ENCODE data around the gene ZC3H13.

The ZC3H13 gene

DNA sequence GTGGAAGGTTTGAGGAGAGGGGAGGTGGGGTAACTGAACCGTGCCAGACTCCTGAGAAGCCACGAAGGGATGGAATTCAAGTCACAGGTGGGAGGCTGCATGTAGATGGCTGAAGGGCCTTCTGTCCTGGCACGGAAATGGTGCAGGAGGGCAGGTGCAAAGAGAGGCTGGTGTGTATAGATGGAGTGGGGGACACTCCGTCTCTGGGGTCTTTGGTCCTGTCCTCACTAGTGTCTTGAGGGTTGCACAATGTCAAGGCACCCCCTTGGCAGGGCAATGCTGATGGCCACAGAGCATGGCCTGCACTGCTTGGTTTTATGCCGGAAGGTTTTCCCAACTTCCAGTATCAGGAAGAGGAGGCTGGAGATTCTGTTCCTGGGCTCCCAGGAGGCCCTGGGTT lies 118.3 kb downstream of the ZC3H13 start:
- DNase-seq (ENCODE audit: low read depth in 2 of 2), result no peak

DNA sequence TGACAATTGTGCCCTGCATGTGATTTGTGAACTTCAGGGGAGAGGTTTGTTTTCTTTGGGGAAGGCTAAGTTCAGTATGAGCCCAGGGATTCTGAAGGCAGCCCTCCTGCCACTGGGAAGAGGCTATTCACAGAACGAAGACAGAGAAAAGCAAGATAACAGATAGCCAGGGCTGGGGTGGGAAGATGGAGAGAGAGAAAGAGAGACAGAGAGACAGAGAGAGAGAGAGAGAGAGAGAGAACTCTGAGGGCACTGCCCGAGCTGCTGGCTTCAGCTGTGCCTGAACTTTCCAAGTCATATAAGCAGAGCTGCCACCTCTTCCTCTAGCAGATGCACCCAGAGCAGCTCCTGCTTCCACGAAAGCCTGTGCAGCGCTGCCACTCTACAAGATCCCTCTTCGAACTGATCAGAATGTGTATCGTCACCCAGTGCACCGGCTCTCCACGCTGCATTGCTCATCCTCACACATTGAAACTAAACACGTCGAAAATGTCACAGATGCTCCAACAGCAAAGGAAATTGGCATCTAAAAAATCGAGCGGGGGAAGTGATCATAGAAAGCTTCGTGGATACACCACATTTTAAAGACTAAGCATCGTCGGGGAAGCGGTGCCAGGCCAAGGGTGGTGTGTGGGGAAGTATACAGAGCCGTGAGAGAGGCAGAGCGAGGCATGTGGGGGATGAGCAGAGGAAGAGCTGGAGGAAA lies 119.2 kb downstream of the ZC3H13 start:
- no peak for DNase-seq (ENCODE audit: low read depth in 2 of 2)

DNA sequence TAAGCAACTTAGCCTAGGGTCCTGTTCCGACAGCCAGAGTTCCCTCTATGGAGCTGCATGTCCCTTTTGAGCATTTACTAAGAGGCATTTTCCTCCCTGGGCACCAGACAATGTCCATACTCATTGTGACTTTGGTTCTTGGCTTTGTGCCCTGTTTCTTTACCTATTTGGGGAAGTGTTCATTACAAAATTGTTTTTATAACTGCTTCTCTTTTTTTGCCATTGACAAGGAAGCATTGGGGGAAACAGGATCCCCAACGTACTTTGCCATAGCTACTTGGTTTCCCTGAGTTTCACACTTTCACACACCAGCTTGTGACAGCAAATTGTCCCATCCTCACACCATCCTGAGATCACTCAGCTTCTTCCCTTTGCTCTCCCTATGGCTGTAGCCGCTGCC lies 119.9 kb downstream of the ZC3H13 start:
- no peak for DNase-seq (ENCODE audit: low read depth in 2 of 2)

DNA sequence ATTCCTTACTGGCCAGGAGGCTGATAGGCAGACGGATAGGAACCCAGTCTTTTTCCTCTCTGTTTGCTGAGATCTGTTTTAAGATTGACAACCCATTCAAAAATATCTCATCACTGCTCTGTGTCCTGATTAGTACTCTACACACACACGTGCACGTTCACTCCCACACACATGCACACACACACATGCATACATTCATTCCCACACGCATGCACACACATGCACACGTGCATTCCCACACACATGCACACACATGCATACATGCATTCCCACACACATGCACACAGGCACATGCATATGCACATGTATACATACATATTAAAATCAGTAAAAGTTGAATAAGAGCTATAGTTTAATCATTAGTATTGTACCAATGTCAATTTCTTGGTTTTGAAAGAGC lies 120.4 kb downstream of the ZC3H13 start:
- no peak for DNase-seq (ENCODE audit: low read depth in 2 of 2)

DNA sequence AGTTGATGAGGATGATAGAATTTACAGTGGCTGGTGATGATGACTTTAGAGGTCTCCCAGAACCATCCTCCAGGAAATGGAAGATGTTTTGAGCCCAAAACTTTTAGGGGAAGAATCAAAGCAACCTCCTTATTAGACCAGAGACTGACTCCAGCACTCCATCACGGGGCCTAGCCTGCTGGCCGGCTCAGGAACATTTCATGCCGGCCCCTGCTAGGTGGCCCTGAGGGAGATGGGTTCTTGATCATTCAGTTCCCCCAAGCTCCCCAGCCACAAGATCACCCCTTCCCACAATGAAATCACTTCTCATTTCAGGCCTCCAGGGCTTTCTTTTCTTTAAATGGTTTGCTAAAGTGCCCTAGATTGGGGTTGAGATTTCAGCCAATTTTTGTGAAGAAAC lies 121.3 kb downstream of the ZC3H13 start:
- no peak for DNase-seq (ENCODE audit: low read depth in 2 of 2)

DNA sequence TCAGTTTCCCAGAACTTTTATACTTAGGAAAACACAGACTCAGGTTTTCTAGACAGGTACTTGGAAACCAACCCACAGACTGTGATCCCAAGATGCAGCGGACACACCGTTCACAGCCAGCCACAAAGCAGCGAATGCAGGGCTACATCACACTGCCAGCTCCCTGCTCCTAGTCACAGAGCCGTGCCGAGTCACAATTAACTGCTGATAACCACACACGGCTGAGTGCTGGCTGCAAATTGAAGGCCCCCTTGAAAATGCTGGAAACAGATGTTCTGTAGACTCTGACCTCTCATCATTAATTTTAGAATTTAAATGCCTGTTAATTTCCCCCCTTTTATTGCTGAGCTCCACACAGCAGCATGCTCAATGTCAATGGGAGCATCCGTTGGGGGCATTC lies 122.4 kb downstream of the ZC3H13 start:
- DNase-seq (ENCODE audit: low read depth in 2 of 2), result no peak

DNA sequence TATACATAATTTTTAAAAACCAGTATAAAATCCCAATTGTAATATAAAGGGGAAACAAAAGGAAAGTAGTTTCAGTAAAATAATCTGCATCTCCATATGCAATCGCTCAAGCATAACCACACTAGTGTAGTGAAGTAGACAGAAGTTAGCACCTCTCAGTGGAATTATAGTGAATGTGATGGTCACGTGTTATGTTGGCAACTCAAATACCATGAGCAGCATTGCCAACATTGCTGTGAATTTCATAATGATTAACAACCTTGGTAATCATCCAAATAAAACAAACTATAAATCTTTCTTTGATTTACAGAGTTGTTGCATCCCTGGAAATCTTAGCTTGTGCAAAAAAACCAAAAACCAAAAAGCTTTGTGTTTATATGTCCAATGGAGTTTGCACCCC lies 123.7 kb downstream of the ZC3H13 start:
- no peak for DNase-seq (ENCODE audit: low read depth in 2 of 2)

DNA sequence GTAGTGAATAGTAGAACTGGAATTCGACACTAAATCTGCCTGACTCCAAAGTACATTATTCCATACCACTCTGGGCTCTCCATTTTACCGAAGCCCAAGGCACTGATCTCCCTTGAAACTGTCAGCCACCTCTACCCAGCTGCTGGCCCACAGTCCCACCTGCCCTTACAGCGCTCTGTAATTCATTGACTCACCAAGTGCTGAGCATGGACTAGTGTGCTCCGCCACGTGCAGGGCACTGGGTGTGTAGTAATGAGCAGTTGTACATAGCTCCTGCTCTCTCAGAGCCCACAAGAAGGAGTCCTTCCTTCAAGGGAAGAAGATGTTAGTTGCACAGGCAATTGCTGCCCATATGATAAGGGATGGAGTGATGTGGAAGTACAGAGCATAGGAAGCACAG lies 124.4 kb downstream of the ZC3H13 start:
- DNase-seq (ENCODE audit: low read depth in 2 of 2), result no peak

DNA sequence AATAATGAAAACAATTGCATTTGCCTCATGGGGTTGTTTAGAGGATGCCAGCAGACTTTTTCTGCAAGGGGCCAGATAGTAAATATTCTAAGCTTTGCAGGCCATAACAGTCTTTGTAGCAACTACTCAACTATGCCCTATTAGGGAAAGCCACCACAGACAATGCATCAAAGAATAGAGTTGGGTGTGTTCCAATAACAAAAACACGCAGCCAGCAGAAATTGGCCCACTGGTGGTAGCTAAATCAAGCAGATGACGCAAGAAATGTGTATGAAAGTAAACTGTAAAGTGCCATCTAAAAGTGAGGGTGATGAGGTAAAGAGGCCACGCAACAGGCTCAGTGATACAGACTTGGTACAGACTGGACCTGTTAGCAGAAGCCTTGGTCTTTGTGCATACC lies 125.8 kb downstream of the ZC3H13 start:
- DNase-seq (ENCODE audit: low read depth in 2 of 2), result no peak

DNA sequence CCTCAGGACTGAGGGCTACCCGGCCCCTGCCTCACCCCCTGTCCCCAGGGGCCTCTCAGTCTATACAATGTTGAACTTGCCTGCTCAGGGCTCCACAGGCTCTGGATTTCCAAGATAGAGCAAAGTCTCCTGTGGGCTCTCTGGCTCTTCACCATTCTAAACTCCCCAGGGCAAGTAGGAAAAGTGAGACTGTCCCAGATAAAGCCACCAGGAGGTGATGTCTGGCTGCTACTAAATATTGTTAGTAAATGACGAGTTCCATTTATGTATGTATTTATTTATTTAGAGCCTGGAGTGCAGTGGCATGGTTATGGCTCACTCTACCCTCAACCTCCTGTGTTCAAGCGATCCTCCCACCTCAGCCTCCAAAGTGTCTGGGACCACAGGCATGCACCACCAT lies 127.4 kb downstream of the ZC3H13 start:
- no peak for DNase-seq (ENCODE audit: low read depth in 2 of 2)

DNA sequence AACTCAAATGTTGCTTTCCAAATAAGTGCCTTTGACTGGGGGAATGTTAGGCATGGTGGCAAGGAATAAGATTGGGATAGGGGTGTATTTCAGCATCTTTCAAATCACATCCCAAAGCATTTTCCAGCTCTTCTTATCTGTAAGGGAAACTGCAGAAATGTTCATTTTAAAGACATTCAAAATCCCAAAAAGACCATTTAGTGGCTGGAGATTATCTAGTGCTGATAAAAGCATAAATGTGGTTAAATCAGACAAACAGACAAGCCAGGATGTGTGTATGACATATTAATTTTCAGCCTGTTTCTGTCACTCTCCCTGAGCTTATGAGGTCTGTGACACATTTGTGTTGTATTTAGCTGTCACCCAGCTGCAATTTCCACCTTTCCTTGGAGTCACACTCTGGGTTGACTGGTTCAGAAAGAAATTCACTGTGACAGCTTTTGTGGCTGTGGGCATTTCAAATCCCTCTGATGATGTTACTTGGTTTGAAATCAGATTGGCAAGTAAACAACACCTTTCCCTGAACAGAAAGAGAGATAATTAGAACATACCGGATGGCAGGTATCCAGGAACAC lies 131.3 kb downstream of the ZC3H13 start:
- no peak for DNase-seq (ENCODE audit: low read depth in 2 of 2)

DNA sequence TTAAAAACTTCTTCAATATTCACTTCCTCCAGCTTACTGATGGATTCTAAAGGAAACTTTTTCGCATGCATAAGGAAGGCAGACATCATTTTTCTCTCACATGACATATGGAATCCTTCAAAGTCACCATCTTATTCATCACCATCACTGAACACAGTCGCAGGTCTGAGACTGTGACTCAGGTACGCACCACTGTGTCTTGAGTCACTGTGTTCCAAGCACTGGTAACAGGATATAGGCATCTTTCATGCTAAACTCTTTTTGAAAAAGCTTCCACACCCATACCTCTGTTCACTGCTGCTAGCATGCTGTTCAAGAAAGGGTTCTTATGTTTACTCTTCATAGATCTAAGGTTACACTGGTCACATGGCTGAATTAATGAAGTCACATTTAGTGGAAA lies 133.9 kb downstream of the ZC3H13 start:
- DNase-seq (ENCODE audit: low read depth in 2 of 2), result no peak

DNA sequence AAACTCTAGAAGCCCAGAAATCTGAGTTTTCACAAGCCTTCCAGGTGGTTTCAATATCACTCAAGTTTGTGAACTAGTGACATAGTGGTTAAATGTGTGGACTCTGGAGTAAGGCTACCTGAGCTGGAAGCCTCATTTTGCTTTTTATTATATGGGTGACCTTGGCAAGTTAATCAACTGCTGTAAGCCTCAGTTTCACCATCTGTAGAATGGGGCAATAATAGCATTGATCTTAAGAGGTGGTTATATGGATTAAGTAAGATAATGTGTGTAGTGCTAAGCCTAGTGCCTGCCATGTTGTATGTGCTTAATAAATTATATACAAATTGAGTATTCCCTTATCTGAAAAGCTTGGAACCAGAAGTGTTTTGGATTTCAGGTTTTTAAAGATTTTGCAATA lies 135.5 kb downstream of the ZC3H13 start:
- no peak for DNase-seq (ENCODE audit: low read depth in 2 of 2)

DNA sequence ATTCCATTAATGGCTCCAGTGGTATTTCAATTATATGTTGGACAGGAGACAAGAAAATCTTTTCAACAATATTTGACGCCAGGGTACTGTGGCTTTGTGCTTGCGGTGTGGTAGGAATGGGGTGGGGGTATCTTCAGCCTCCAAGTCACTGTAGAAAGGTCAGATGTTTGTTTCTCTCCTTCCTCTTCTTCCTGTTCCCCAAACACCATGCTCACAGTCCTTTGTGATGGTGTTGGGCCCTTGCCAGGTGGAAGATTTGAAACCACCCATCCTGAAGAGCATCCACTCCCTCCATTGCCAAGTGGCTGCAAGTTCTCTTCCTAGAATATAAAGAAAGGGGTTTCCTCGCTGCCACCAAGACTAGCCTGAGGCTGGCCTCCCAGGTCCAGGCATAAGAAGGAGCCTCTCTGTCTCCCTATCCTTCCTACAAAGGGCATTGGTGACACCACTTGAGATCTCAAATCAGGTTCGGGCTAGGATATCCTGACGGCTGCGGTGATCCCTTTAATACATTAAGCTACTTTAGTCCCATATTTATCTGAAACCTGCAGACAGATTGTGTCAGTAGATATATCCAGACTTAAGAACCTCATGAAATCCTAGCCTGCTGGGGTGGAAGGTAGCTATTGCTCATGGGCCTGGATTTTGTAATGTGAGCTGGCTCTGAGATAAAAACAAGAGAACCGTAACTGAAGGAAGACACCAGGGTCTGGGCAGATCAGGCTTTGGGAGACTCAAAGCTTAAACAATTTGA lies 136.7 kb downstream of the ZC3H13 start:
- DNase-seq (ENCODE audit: low read depth in 2 of 2), result no peak

DNA sequence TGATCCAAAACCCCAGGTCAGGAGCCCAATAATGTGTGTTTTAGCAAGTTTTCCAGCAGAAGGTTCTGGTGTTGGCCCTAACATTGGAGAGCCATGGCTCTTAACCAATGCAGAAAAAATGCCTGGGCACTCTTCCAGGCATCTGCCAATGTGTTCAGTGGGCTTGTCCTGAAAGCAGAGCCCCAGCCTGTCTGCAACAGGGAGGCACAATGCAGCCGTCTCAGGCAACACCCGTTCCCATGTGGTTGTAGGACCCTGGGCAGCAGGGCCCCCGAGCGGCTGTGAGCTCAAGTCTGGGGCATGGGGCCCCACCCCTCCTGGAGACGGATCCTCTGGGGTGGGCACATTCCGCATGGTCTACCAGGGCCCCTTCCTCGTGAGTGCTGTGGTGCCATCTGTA lies 142.9 kb downstream of the ZC3H13 start:
- no peak for DNase-seq (ENCODE audit: low read depth in 2 of 2)

DNA sequence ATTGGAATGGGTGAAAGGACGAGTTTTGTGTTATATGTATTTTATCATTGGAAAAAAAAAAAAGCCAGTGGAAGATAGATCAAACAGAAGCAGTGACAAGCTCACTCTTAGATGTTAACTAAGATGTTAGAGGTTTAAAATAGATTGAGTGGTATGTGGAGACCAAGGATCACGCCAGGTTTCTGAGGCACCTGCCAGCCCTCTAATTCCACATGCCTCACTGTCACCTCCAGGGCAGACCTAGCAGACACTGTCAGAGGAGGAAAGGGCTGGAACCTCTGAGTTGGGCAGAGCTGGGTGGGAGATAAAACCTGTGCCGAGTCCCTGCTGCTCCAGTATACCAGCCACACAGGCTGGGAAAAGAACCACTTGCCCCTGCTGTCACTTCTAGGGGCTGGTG lies 143.5 kb downstream of the ZC3H13 start:
- no peak for DNase-seq (ENCODE audit: low read depth in 2 of 2)

DNA sequence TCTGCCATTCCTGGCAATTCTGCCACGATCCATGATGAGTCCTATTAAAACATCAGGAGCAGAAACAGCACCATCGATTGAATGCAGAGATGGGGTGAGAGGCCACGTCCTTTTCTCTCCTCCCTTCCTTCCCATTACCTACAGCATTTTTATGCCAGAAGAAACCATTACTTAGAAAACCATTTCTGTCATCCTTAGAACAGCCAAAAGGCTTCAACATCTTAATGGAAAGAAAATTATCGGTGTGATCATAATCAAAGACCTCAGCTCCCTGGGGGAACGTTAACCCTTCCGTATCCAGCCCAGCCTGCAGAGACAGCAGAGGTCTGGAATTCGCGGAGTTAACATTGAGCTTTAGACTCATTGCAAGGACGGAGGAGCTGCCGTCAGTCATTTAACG lies 145.0 kb downstream of the ZC3H13 start:
- no peak for DNase-seq (ENCODE audit: low read depth in 2 of 2)

Measured in stimulated activated CD4-positive, alpha-beta T cell treated with anti-CD3 and anti-CD28 coated beads, Interleukin-12 subunit alpha, Interleukin-12 subunit beta, amount 100 ng/mL, for 24 hours (primary cell).